NK-92 (cell line): ENCODE measurements around the gene CASQ1.

Experiments used
- DNase-seq: peaks from one replicate; lab custom pipeline; 2025; ENCODE audit not compliant: unreplicated experiment; lab: John Stamatoyannopoulos, UW

The CASQ1 gene

DNA sequence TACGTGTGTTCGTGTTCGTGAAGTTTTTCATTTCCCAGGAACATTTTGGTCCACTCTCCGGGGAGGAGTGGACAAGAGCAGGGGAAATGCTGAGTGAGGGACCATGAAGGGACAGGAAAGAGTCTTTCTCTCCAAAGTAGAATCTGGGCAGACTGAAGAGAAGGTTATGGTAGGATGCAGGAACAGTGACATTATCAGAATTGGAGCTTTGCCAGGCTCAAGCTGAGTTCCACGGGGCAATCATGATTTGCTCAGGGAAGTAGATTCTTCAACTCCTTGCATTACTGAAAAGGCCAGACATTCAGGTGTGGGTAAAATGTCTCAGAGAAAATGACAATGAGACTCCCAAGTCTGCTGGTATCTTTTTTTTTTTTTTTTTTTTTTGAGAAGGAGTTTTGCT lies 22.4 kb upstream of the CASQ1 start:
- DNase-seq, result no peak

DNA sequence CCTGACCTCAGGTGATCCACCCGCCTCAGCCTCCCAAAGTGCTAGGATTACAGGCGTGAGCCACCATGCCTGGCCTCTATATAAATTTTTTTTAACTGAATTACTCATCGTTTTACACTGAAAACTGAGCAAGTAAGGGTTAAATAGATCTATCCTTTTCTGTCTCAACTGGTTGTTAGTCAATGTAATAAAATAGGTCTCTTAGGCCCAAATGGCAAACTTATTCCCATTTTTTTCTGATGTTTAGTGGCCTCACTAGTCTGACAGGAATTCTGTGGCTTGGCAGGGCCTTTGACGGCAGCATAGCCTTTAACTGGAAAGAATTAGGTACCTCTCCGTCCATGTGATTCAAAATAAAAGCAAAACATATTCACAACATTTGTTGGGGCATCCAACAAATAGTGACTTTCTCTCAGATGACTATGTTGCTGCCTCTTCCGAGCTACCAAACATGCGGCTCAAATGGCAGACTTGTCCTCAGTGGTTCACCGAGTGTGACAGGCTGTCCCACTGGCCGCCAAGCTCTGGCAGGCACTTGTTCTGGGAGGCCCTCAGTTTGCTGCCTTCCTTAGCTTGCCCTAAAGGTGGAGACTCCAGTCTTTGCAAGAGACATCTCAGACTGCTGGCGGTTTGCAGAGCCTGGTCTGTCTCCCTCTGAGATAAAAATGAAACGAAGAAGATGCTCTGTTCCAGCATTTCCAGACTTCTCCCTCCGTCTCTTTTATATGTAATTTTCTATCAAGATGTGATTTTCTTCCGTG lies 21.6 kb upstream of the CASQ1 start:
- DNase-seq, result no peak

DNA sequence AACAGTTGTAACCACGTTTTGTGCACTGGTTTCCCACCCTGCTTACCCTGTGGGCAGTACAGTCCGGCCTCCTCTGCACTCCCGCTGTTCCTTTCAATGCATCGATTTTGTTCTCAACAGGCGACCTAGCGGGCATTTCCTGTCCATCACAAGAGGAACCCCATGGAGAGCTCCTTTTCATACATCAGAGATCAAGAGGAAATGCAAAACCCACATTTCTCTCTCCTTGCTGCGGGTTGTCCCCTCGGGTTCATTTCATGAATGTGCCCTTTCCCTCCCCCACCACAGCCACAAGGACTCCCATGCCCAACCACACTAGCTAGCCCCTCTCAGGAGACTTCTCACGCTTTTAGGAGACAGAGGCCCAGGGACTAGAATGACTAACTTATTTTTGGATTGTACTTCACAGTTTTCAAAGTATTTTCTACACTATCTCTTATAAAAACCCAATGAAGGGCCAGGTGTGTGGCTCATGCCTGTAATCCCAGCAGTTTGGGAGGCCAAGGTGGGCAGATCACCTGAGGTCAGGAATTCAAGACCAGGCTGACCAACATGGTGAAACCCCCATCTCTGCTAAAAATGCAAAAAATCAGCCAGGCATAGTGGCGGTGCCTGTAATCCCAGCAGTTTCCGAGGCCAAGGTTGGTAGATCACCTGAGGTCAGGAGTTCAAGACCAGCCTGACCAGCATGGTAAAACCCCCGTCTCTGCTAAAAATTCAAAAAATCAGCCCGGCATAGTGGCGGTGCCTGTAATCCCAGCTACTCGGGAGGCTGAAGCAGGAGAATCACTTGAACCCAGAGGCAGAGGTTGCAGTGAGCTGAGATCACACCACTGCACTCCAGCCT lies 20.6 kb upstream of the CASQ1 start:
- no peak for DNase-seq

DNA sequence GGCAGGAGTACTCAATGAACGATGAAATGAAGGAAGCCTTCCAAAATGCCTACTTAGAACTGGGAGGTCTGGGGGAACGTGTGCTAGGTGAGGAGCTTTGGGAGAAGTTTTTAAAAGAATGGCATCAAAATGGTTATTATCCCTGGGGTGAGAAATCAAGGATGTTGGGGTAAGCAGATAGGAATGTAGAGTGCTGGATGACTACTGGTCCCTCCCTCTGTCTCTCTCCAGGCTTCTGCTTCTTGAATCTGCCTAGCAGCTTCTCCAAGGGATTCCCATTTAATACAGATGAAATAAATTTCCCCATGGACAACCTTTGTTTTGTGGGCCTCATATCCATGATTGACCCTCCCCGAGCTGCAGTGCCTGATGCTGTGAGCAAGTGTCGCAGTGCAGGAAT lies 19.0 kb upstream of the CASQ1 start:
- DNase-seq, result no peak

DNA sequence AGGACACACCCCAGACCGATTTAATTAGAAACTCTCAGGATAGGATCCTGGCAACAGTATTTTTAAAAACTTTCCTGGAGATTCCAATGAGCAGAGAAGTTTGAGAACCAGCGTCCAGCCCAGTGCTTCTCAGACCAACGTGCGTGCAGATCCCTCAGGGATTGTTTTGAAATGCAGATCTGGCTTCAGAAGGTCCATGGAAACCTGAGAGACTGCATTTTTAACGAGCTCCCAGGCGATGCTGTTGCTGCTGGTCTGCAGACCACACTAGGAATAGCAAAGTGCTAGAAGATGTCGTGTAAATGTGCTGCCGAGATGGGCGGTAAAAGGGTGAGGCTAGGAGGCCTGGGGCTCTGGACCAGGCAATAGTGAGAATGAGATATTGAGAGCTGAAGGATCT lies 18.4 kb upstream of the CASQ1 start:
- no peak for DNase-seq

DNA sequence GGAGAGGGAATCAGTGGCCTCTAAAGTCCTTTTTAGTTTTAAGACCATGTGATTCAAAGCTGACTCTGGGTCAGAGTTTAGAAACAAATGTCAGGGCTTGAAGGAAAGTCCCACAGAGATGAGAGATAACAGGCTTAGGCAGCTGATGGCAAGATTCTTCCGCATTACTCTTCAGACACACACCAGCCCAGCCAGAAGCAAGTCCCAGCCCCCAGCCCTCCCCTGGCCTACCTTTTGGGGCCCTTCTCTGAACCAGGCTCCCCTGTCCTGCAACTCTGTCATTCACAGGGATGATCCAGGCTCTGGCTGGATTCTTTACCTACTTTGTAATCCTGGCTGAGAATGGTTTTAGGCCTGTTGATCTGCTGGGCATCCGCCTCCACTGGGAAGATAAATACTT lies 13.1 kb upstream of the CASQ1 start:
- no peak for DNase-seq

GRCh38 chr1:160177667-160178066 lies 12.7 kb upstream of the CASQ1 start:
- no peak for DNase-seq

- DNase-seq, result no peak
These were observed 11.6 kb upstream of the CASQ1 start for GRCh38 chr1:160178731-160179130.

DNA sequence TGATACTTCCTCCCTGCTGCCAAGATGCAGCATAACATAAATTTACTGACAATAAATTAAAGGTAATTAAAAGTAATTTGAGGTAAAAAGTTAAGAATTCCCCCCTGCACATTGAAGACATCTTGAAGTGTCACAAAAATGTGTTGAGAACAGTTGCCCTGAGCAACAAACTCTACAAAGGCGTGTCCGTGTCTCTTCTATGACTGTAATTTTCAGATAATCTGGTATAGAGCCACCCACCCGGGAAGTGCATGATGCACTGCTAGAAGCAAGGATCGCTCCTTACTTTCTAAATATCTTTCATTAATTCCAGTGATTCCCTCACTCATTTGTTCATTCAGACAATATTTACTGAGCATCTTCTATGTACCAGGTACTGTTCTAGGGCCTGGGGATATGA lies 11.0 kb upstream of the CASQ1 start:
- DNase-seq, result no peak

DNA sequence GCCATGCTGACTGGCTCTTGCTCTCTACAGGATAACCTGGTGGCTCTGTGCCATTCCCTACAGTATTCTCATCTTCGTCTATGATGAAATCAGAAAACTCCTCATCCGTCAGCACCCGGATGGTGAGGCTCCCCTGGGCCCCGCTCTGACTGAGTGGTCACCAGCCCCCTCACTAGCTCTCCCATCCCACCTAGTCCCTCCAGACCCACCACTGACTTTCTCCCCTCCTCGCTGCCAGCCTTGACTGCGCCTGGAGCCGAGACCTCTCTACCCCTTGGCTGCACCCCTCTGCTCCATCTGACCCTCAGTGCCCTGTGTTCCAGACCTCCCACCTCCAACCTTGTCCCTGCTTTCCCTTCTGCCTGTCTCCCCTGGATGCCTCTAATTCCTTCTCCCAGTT lies 4.1 kb upstream of the CASQ1 start:
- no peak for DNase-seq

DNA sequence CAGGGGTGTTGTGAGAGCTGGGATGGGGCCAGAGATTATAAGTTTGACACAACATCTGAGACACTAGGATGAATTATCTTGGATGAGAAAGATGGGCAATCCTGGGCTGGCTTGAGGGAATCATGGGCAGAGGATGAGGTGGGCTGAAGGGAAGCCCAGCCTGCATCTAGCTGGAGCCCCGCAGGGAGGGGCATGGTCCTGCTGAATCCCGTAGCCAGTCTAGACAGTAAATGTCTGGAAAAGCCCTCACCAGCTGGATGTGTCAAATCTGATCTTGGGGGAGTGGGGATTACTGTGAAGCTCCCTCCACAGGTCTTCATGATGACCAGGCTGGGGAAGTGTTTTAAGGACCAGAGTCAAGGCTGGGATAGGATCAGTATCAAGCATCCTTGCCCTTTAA lies 3.6 kb upstream of the CASQ1 start:
- DNase-seq, result no peak

GRCh38 chr1:160187407-160187806 lies 3.0 kb upstream of the CASQ1 start:
- DNase-seq, result no peak

- no peak for DNase-seq
These were observed 2.0 kb upstream of the CASQ1 start for GRCh38 chr1:160188341-160188740.

- no peak for DNase-seq
These were observed 1.4 kb downstream of the CASQ1 start for GRCh38 chr1:160191756-160192155.

DNA sequence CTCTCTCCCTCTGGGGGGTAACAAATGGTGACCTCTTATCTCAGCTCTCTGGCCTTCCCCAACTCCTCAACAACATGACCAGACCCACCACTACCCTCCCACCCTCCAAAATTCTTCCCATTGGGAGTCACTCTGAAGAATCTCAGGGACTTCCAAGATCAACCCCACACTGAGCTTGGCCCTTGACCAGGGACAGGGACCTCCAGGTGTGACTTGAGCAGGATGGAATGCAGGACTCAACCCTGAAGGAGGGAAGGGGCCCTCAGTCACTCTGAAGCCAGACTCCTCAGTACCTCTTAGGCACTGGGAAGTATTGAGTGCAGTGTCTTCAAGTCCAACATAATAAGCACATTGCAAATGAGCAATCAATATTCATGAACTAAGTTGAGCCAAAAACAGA lies 1.9 kb downstream of the CASQ1 start:
- no peak for DNase-seq

- DNase-seq, result no peak
These were observed 2.9 kb downstream of the CASQ1 start for GRCh38 chr1:160193091-160193819.

DNA sequence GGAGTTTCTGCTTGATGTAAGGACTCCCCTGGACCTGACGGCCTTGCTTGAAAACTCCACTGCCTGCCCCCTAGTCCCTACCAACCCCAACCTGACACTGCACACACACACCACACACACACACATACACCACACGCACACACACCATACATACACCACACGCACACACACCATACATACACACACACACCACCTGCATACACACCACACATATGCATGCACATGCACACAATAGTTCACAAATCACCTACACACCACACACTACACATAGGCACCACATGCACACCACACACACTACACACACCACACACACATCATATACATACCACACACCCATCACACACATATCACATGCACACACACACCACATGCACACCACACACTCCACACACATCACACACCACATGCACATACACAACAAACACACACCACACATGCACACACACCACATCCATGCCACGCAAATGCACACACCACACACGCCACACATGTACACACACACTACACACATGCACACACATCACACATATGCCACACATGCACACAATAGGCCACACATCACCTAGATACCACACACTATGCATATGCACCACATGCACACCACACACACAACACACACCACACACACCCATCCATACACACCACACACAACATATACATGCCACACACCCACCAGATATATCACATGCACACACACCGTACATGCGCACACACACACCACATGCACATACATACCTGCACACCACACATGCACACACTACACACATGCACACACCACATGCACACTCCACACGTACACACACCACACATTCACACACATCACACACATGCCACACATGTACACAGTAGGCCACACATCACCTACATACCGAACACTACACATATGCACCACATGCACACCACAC lies 3.7 kb downstream of the CASQ1 start:
- no peak for DNase-seq

DNA sequence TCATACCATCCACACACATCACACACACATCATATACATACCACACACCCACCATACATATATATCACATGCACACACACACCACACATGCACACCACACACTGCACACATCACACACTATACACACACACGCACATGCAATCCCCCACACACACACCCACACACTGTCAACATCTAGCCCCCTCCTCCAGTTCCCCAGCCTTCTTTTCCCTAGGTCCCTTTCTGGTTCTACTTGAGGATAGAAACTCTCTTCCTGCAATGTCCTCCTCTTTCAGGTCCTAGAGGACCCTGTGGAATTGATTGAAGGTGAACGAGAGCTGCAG lies 4.3 kb downstream of the CASQ1 start:
- DNase-seq, result no peak

GRCh38 chr1:160196143-160196542 lies 5.8 kb downstream of the CASQ1 start:
- DNase-seq, result no peak

GRCh38 chr1:160197231-160197630 lies 6.9 kb downstream of the CASQ1 start:
- DNase-seq, result no peak

- DNase-seq, result no peak
These were observed 10.4 kb downstream of the CASQ1 start for GRCh38 chr1:160200786-160201185.
